HG03521 (cell line): ENCODE results near the gene TBXAS1.

Experiments used
- ATAC-seq: cut with Tn5 transposase; IDR thresholded peaks from one replicate; pipeline ENCODE4 v1.9.1; 2021; ENCODE audit warnings: mild to moderate bottlenecking, moderate library complexity; ENCODE audit not compliant: unreplicated experiment

TBXAS1 gene

GRCh38 chr7:140036224-140036962 is 207.3 kb downstream of the TBXAS1 start:
- ATAC-seq: no peak

- no peak for ATAC-seq
Measured at GRCh38 chr7:140039066-140039465, 210.0 kb downstream of the TBXAS1 start.

GRCh38 chr7:140039896-140040295 is 210.8 kb downstream of the TBXAS1 start:
- ATAC-seq: no peak

- ATAC-seq: no peak
Measured at GRCh38 chr7:140041659-140042385, 212.8 kb downstream of the TBXAS1 start.

GRCh38 chr7:140042386-140042670 is 213.3 kb downstream of the TBXAS1 start:
- no peak for ATAC-seq

GRCh38 chr7:140044251-140044650 is 215.2 kb downstream of the TBXAS1 start:
- no peak for ATAC-seq

GRCh38 chr7:140045697-140046096 is 216.6 kb downstream of the TBXAS1 start:
- no peak for ATAC-seq

- no peak for ATAC-seq
Measured at GRCh38 chr7:140047197-140047596, 218.1 kb downstream of the TBXAS1 start.

- ATAC-seq: no peak
Measured at GRCh38 chr7:140048138-140048537, 219.1 kb downstream of the TBXAS1 start.

GRCh38 chr7:140048989-140049338 is 219.9 kb downstream of the TBXAS1 start:
- ATAC-seq: no peak

GRCh38 chr7:140049339-140050024 is 220.4 kb downstream of the TBXAS1 start:
- ATAC-seq: no peak

- no peak for ATAC-seq
Measured at GRCh38 chr7:140050100-140050499, 221.0 kb downstream of the TBXAS1 start.

GRCh38 chr7:140051820-140052219 is 222.8 kb downstream of the TBXAS1 start:
- no peak for ATAC-seq

GRCh38 chr7:140053812-140054539 is 224.9 kb downstream of the TBXAS1 start:
- peak; percentile 91 for ATAC-seq

- ATAC-seq: no peak
Measured at GRCh38 chr7:140054751-140055150, 225.7 kb downstream of the TBXAS1 start.

- ATAC-seq: no peak
Measured at GRCh38 chr7:140055833-140056232, 226.8 kb downstream of the TBXAS1 start.

- no peak for ATAC-seq
Measured at GRCh38 chr7:140056431-140057142, 227.5 kb downstream of the TBXAS1 start.

- ATAC-seq: no peak
Measured at GRCh38 chr7:140057143-140057535, 228.1 kb downstream of the TBXAS1 start.

- no peak for ATAC-seq
Measured at GRCh38 chr7:140058517-140058916, 229.5 kb downstream of the TBXAS1 start.

GRCh38 chr7:140059273-140060242 is 230.5 kb downstream of the TBXAS1 start:
- ATAC-seq: no peak
